Aorta (tissue), 5 donors: ENCODE measurements around the gene ELMO1. TPM values are rescaled to one million over a fixed set of nuclear protein-coding genes. Genes with fewer than 3 reads are reported as not detected.

Experiments used
- ATAC-seq: fragments of 200-7000 bp; cut with Tn5 transposase; one replicate; pipeline ENCODE4 v1.9.1; 2022; ENCODE audit warnings: moderate library complexity; ENCODE audit not compliant: low FRiP score
- DNase-seq, 2 donors: peaks; one replicate each; pipeline ENCODE4 v3.0.0-alpha.2; 2020
- H3K27ac ChIP-seq, 2 donors: one replicate each; pipeline ENCODE4 v1.5.1; 2013; ENCODE audit warnings: low read length in 2 of 2, mild to moderate bottlenecking in 2 of 2, moderate library complexity in 2 of 2, control low read depth in 1 of 2, inconsistent platforms in 1 of 2, low read depth in 1 of 2
- H3K27me3 ChIP-seq, 2 donors: one replicate each; pipeline ENCODE4 v1.6.1; 2013; ENCODE audit warnings: control low read depth in 1 of 2, low read length in 1 of 2, mild to moderate bottlenecking in 1 of 2, moderate library complexity in 1 of 2; ENCODE audit not compliant: insufficient read depth in 2 of 2, control insufficient read depth in 1 of 2
- H3K36me3 ChIP-seq, 2 donors: one replicate each; pipeline ENCODE4 v1.6.1; 2013; ENCODE audit warnings: control low read depth in 1 of 2, low read length in 1 of 2, mild to moderate bottlenecking in 1 of 2; ENCODE audit not compliant: insufficient read depth in 2 of 2, control insufficient read depth in 1 of 2
- H3K4me1 ChIP-seq, 2 donors: one replicate each; pipeline ENCODE4 v1.6.1; 2013; ENCODE audit warnings: low read length in 2 of 2, control low read depth in 1 of 2, mild to moderate bottlenecking in 1 of 2, moderate library complexity in 1 of 2; ENCODE audit not compliant: insufficient read depth in 2 of 2, control insufficient read depth in 1 of 2
- H3K4me3 ChIP-seq, 2 donors: one replicate each; pipeline ENCODE4 v1.5.1; 2013; ENCODE audit warnings: low read length in 2 of 2, control low read depth in 1 of 2, mild to moderate bottlenecking in 1 of 2
- H3K9me3 ChIP-seq: one replicate; pipeline ENCODE4 v1.6.1; 2013; ENCODE audit warnings: mild to moderate bottlenecking, low read length; ENCODE audit not compliant: control insufficient read depth
- WGBS, 2 donors: extraction: QIAGEN DNeasy Blood & Tissue Kit; methylation state at CpG; one replicate each; pipeline ENCODE4 v1.1.7; 2013; 5-methylcytosine and 5-hydroxymethylcytosine counted together
- intact Hi-C, 2 donors: fragments of 100-400 bp; cut with DNase I; formaldehyde crosslinking; loops; one replicate each; pipeline versions ENCODE4 v1.14.2 to v1.15.0; 2022
- polyA plus RNA-seq, 2 donors: library from polyadenylated mRNA; stranded (reverse); fragments of 200-250 nt; gene quantifications; one replicate each; pipeline ENCODE4 v1.2.3, GENCODE V29; 2013
- total RNA-seq, 2 donors: library from RNA; stranded (reverse); fragmentation: NEBNext Ultra II Directional; extraction: Animal tissue kit (Norgen Biotek cat#: 25700); gene quantifications; one replicate each; pipeline ENCODE4 v1.2.1, GENCODE V29; 2021
- donor health status: healthy with polysubstance abuse.
- donor health status: Bipolar disorder and iron deficiency.
- donor health status: DM: no; HTN: no; CAD: no.
- donor health status: DM: no; HTN: no; CAD: no.
- donor health status: DM: yes; HTN: yes; CAD: no.

ELMO1 gene
- total and polyA plus RNA-seq, 4 donors, result 1.8 to 86.9 (median 24.8) TPM

DNA sequence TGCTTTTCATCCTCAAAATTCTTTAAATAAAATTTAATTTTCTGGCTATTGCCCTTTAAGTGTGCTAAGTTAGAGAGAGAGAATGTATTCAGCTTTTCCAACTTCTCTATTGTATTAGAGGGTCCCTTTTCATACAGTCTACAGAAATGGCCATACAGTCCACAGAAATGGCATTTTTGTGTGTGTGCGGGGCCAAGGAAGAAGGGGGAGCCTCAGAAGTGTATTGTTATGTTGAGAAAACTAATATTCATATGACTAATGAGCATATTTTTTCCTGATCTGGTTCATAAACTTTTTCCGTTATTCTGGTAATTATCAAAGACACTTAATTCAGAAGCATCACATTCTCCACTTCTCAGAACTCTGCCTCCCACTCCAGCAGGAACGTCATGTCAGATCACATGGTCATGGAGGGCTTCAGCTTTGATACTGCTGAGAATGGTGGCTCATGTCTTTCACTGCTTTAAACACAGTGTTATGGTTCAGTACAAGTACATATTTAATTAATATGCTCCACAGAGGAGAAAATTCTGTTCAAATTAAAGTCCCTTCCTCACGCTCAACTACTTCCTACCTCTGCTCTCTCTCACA is 37.1 kb downstream of the ELMO1 start:
- intact Hi-C loops, result no loop called here
- Histone ChIP-seq H3K4me1 (no peaks in the 10 kb centered on the region), H3K27me3 (no peaks in the 10 kb centered on the region), H3K4me3 (no peak overlapping the region), H3K9me3 (no peaks in the 10 kb centered on the region), H3K36me3 (no peaks in the 10 kb centered on the region), H3K27ac (no peak overlapping the region)
- ATAC-seq (no peak), DNase-seq (no peak)
- 87 to 88% methylated on average over 4 of the region's 4 CpGs for WGBS, 2 donors

DNA sequence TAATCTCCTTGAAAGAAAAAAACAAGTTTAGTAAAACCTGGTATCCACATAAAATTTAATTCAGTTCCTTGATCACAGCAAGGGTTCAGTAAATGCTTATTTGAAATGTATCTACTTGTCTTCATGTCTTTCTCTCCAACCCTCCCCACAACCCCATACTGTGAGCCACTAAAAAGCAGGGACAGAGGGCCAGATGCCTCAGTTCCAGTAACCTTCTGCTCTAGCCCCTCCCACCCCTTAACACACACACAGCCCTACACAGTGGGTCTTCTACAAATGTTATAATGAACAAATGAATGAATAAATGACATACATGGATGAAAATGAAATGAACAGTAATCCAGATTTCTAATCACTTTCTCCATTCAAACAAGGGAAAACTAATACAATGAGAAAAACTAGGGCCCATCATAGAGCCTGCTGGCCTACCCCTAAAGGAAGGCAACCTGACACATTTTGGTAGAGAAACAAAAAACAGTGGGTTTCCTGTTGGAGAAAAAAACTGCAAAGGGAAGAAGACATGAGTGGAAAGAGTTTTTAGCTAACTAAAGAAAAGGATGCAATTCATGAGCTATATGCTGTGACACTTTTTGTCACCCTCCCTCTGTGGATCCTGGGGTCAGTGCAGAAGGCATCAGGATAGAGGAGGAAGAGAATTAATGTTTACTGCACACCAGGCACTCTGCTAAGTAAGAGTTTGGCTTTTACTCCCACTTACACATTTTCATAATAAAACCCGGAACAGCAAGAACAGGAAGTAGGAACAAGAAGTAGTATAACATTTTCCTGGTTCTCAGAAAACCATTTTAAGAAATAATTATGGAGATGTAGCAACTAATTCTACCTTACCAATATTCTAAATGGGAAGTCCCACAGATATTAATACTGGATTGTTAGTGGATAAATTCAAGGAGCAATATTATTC is 38.1 kb downstream of the ELMO1 start:
- no peak for DNase-seq
- Histone ChIP-seq H3K27ac (no peak overlapping the region), H3K4me1 (no peaks in the 10 kb centered on the region), H3K4me3 (no peak overlapping the region), H3K36me3 (no peaks in the 10 kb centered on the region), H3K27me3 (no peaks in the 10 kb centered on the region), H3K9me3 (no peaks in the 10 kb centered on the region)
- intact Hi-C loops, result no loop called here
- WGBS, 2 donors, result 43 to 69% methylated on average over 1 of the region's 1 CpG
- no peak for ATAC-seq

DNA sequence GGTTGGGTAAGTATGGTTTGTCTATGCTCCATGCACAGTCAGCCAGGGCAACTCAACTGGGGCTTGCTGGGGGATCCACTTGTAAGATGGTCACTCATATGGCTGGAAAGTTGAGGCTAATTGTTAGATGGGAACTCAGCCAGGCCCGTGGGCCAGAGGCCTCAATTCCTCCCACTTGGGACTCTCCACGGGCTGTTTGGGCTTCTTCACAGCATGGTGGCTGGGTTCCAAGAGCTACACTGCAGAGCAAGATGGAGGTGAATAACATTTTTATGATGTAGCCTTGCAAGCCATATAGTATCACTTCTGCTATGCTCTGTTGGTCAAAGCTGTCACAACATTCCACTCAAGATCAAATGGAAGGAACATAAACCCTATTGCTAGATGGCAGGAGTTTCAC is 39.2 kb downstream of the ELMO1 start:
- H3K27ac ChIP-seq, result no peak overlapping the region
- no peak for ATAC-seq
- H3K9me3 ChIP-seq, result no peaks in the 10 kb centered on the region
- no peak overlapping the region for H3K4me3 ChIP-seq
- intact Hi-C loops, result no loop called here
- 6 to 11% methylated on average over 2 of the region's 2 CpGs for WGBS, 2 donors
- H3K4me1 ChIP-seq, result no peaks in the 10 kb centered on the region
- DNase-seq, result no peak
- no peaks in the 10 kb centered on the region for H3K27me3 ChIP-seq
- H3K36me3 ChIP-seq, result no peaks in the 10 kb centered on the region

DNA sequence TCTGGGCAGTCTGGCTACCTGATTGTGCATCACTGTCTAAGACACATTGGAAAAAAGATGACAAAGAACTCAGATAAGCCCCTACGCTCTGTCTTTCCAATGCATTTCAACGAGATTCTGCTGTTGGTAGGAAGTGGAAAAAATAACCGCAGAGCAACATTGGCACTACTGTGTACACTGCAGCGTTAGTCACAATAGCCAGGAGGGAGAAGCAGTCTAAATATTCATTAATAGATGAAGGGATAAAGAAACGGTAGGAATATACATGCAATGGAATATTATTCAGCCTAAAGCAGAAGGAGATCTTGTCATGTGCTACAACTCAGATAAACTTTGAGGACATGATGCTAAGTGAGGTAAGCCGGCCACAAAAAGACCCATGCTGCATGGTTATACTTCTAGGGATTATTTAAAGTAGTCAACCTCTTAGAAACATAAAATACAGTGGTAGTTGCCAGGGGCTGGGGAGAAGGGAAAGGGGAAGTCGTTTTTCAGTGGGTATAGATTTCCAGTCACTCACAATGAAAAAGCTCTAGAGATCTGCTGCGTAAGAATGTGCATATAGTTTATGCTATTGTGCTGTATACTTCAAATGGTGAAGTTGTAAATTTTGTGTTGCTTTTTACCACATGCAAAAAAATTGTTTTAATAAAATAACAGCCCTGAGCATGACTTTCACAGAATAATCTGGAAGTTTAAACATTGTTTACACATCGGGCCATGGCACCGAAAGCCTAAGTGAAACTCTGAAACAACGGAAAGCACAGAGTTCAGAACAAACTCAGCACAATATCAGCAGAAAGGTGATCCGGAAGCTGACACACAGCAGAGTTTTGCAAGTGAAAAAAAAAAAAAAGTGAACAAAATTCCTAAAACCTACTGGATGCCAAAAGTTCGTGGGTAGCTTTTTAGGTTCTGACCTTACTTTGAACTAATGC is 40.1 kb downstream of the ELMO1 start:
- H3K36me3 ChIP-seq, result no peaks in the 10 kb centered on the region
- no peaks in the 10 kb centered on the region for H3K9me3 ChIP-seq
- H3K27me3 ChIP-seq, result no peaks in the 10 kb centered on the region
- WGBS, 2 donors, result 69 to 72% methylated on average over 13 of the region's 13 CpGs
- intact Hi-C loops, result no loop called here
- ATAC-seq (no peak), DNase-seq (no peak)
- no peaks in the 10 kb centered on the region for H3K4me1 ChIP-seq
- H3K4me3 ChIP-seq, result no peak overlapping the region
- H3K27ac ChIP-seq, result no peak overlapping the region

DNA sequence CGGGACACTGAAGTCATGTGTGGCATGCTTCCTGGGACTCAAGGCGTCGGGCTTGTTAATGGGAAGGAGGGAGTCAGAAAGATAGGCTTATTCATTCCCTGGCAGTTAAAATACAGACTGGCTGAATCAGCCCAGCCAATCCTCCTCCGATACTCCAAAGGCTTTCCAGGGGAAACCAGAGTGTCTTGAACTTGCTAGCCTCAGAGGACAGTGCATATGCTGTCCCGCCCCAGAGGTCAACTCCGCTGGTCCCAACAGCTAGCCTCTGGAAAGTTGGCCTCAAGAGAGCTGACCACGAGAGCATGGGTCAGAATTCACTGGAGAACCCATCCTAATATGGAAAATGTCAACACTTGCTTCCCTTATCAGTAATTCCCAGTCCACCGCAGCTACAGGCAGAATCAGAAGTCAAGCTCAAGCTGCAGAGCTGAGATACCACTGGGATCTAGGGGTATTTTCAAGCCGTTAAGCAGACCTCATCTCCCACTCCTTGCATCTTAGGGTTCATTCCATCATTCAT is 43.0 kb downstream of the ELMO1 start:
- H3K4me1 ChIP-seq, result no peaks in the 10 kb centered on the region
- WGBS, 2 donors, result 45 to 55% methylated on average over 9 of the region's 9 CpGs
- no peak overlapping the region for H3K27ac ChIP-seq
- peak in 1 of 2 donors; percentile 51 for DNase-seq
- H3K4me3 ChIP-seq, result no peak overlapping the region
- no peaks in the 10 kb centered on the region for H3K36me3 ChIP-seq
- intact Hi-C loops, result no loop called here
- ATAC-seq, result peak; percentile 61
- H3K9me3 ChIP-seq, result no peaks in the 10 kb centered on the region
- H3K27me3 ChIP-seq, result no peaks in the 10 kb centered on the region

DNA sequence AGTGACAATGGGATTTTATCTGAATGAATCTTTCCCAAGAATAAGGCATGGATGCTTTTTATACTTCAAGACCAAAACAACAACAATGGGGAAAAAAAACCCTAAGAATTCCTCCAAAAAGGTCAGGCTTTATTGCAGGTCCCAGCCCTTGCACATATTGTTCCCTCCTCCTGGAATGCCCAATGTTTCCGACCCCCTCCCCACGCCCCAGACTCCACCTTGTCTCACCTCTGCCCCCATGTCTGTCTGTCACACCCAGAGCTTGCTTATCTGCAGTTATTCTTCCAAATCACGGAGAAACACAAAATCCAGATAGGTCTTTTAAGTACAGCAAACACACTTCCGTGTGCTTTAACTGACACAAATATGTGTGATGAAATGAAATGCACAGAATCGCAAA is 43.5 kb downstream of the ELMO1 start:
- Histone ChIP-seq H3K27me3 (no peaks in the 10 kb centered on the region), H3K4me1 (no peaks in the 10 kb centered on the region), H3K9me3 (no peaks in the 10 kb centered on the region), H3K27ac (no peak overlapping the region), H3K36me3 (no peaks in the 10 kb centered on the region), H3K4me3 (no peak overlapping the region)
- intact Hi-C loops, result no loop called here
- 72 to 76% methylated on average over 5 of the region's 5 CpGs for WGBS, 2 donors
- ATAC-seq, result no peak
- DNase-seq, result no peak

DNA sequence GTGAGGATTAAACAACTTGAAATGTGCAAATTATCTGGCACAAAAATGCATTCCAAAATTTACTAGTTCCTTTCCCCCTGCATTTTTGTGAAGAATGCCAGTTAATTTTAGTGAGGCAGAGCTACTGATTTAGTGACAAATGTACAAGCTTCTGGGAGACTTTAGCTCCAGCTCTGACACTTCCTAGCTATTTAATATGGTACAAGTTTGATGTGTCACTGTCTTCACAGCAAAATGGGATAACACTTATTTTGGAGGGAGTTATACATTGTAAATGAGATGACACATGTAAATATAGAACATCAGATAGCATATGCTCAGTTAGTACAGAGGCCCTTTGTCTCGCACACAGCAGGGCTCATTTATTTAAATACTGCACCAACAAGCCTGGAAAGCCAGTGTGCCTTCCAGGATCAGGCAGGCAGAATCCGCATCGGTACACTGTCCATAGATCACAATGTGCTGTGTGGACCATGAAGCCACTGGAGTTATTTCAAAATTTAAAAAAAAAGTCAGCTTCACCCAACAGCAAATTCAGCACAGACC is 48.7 kb downstream of the ELMO1 start:
- ATAC-seq, result no peak
- WGBS, 2 donors, result 89 to 96% methylated on average over 3 of the region's 3 CpGs

DNA sequence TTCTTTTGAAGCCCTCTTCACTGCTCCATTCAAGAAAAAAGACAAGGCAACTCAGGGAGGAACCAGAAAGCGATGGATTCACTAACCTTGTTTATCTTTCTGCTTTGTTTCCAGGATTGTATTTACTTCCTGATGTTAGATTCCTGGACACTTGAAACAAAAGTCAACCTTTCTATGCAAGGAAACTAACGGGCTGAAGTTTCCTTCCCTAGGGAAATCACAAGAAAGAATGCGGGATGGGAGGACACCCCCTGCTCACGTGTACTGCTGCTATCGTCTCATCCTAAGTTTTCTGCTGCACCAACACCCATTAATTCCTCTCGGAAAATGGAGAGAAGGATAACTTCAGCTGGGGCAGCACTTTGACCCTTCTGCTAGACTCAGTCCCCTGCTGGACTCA is 50.3 kb downstream of the ELMO1 start:
- intact Hi-C loops, result no loop called here
- no peak for DNase-seq
- H3K4me3 ChIP-seq, result no peak overlapping the region
- H3K27me3 ChIP-seq, result no peaks in the 10 kb centered on the region
- 87 to 91% methylated on average over 6 of the region's 6 CpGs for WGBS, 2 donors
- no peaks in the 10 kb centered on the region for H3K9me3 ChIP-seq
- no peak overlapping the region for H3K27ac ChIP-seq
- H3K36me3 ChIP-seq, result no peaks in the 10 kb centered on the region
- H3K4me1 ChIP-seq, result no peaks in the 10 kb centered on the region
- ATAC-seq, result no peak

More for the DNA sequence above, 48.7 kb downstream of the ELMO1 start:
- Histone ChIP-seq H3K4me3 (no peak overlapping the region), H3K9me3 (no peaks in the 10 kb centered on the region), H3K36me3 (no peaks in the 10 kb centered on the region), H3K4me1 (no peaks in the 10 kb centered on the region), H3K27ac (no peak overlapping the region), H3K27me3 (no peaks in the 10 kb centered on the region)
- intact Hi-C loops, result no loop called here
- DNase-seq, result no peak
